ENCODE measurements around the gene LLGL2.

Gene LLGL2

GRCh38 chr17:75594499-75595283, 69.2 kb downstream of the LLGL2 start:
- DNase-seq = no peak

GRCh38 chr17:75595284-75595919, 69.9 kb downstream of the LLGL2 start:
- no peak for DNase-seq

- DNase-seq = no peak
Measured at GRCh38 chr17:75595920-75596313, 70.4 kb downstream of the LLGL2 start.

GRCh38 chr17:75596320-75597087, 71.0 kb downstream of the LLGL2 start:
- no peak for DNase-seq

GRCh38 chr17:75601057-75601987, 75.8 kb downstream of the LLGL2 start:
- DNase-seq = peak; percentile 32

- DNase-seq = no peak
Measured at GRCh38 chr17:75602644-75603043, 77.1 kb downstream of the LLGL2 start.

- no peak for DNase-seq
Measured at GRCh38 chr17:75603123-75603522, 77.6 kb downstream of the LLGL2 start.

- no peak for DNase-seq
Measured at GRCh38 chr17:75604034-75604695, 78.7 kb downstream of the LLGL2 start.

GRCh38 chr17:75605790-75606189, 80.3 kb downstream of the LLGL2 start:
- DNase-seq = no peak

GRCh38 chr17:75607086-75607485, 81.6 kb downstream of the LLGL2 start:
- DNase-seq = no peak

GRCh38 chr17:75610103-75610984, 84.8 kb downstream of the LLGL2 start:
- no peak for DNase-seq

- DNase-seq = no peak
Measured at GRCh38 chr17:75611851-75612429, 86.4 kb downstream of the LLGL2 start.

GRCh38 chr17:75612906-75613626, 87.6 kb downstream of the LLGL2 start:
- DNase-seq = no peak

GRCh38 chr17:75614006-75614405, 88.5 kb downstream of the LLGL2 start:
- DNase-seq = no peak

GRCh38 chr17:75614556-75615270, 89.2 kb downstream of the LLGL2 start:
- DNase-seq = no peak

- no peak for DNase-seq
Measured at GRCh38 chr17:75615301-75615700, 89.8 kb downstream of the LLGL2 start.

- no peak for DNase-seq
Measured at GRCh38 chr17:75616521-75617122, 91.1 kb downstream of the LLGL2 start.

GRCh38 chr17:75617218-75617617, 91.7 kb downstream of the LLGL2 start:
- DNase-seq = no peak

- no peak for DNase-seq
Measured at GRCh38 chr17:75617675-75618074, 92.2 kb downstream of the LLGL2 start.
